Activated CD8-positive, alpha-beta memory T cell treated with anti-CD3 and anti-CD28 coated beads for 4 hours (primary cell): Measurements from ENCODE around the gene RIT1.
A peak's percentile ranks its signal among the peaks of the same experiment; 100 is the strongest.

Experiments
- DNase-seq, 2 donors: peaks; one replicate each; pipeline ENCODE4 v3.0.0-alpha.2; 2020; ENCODE audit warnings: low read depth in 2 of 2

RIT1 gene

DNA sequence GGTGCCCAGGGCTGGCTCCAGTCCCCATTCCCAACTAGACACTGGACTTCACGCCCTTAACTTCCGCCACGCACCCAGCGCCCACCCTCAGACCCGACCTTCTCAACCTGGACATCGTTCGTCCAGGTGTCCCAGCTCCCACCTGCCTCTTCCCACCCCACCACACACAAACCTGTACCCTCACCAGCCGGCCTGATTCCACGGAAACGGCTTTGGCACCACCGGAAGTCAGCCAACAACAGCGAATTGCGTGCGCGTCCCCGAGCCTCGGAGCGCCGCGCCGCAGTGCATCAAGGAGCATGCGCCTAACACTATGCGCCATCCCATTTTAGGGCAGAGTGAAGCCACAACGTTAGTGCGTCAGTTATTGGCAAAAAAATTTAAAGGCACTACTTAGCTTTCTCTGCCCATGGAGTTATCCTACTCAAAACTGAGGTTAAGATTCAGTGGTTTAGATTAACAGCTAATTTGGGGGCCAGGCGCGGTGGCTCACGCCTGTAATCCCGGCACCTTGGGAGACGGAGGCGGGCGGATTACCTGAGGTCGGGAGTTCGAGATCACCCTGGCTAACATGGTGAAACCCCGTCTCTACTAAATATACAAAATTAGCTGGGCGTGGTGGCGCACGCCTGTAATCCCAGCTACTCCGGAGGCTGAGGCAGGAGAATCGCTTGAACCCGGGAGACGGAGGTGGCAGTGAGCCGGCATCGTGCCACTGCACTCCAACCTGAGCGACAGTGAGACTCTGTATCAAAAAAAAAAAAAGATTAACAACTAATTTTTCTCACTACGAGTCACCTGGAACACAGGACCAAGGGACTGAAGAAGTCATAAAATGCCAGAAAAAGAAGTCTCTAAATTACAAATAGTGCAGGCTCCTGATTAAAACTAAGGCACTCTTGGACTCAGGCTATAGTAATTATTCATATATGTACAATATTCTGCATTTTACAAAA, 53.9 kb downstream of the RIT1 start, which contains the start of gene GON4L:
GON4L (minus strand) TSS at position 240 of the 956 bp plus-strand sequence. CDS start 3,434 bp downstream, outside the sequence.
- DNase-seq, result peak; percentile 73 to 80

DNA sequence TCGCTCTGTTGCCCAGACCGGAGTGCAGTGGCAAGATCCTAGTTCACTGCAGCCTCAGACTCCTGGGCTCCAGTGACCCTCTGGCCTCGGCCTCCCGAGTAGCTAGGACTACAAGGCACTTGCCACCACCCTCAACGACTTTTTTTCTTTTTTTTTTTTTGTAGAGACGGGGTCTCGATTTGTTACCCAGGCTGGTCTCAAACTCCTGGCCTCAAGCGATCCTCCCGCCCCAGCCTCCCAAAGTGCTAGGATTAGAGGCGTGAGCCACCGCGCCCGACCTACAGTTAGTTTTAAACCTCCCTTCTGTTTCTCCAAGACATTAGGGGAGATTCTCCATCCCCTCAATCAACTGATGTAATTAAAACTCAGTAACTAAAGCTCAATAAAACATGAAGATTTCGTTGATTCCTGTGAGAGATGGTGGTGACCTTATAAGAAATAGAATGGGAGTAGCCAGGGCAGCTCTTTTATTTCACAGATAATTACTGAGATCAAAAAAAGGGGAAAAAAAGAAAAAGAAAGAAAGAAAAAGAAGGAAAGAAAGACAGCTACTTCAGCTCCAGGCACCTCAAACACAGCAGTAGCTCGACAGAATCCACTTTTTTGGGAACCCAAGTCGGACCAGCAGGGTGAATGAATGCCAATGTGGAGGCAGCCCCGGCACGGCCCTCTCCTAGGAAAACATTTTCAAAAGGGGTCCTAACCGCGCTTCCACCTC, 54.7 kb downstream of the RIT1 start:
- DNase-seq, result no peak

DNA sequence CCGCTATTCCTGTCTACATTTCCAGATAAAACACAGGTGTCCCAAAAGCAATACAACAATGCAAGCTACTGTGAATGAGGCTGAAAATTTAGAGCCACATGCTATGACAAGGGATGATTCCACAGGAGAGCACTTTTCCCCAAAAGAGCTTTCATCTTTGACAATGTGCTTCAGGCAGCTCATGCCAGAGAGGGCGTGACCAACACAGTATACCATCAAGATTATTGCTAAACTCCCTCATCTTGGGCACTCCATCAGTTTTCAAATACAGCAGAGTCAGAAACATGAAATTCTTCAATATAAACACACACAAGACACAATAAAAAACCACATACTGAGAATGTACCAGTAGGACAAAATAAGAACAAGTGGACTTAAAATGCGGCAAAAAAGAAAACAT, 60.8 kb downstream of the RIT1 start:
- DNase-seq, result no peak

DNA sequence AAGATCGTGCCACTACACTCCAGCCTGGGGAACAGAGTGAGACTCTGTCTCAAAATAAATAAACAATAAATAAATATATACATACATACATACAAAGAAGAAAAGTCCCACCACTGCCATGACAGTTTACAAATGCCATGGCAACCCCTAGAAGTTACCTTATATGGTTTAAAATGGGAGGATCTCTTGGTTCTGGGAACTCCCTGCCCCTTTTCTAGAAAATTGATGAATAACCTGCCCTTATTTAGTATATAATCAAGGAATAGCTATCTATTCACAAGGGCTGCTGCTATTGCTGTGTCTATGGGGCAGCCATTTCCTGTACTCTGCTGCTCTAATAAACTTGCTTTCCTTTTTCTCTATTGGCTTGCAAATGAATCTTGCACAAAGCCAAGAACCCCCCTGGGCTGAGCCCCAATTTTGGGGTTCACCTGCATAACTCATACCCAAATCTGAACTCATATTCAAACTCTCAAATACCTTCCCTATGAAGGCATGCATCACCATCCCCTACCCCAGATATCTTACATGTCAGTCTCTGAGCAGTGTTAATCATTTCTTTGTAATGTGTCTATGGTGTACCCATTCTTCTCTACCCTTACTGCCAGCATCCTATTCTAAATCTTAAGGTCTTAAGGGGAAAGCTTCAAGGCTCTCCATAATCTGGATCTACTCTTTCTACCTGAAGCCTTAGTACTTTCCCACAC, 63.2 kb downstream of the RIT1 start:
- DNase-seq, result no peak
